ENCODE data around the gene MERTK. TPM values are rescaled to one million over a fixed set of nuclear protein-coding genes. Genes with fewer than 3 reads are reported as not detected.

MERTK gene
- total RNA-seq, 1 donor from 2014 or later = 20.7 TPM

- TF ChIP-seq CTCF (IDR thresholded peaks at IDR 0.05) = no peak
- peaks cover 20% of the 10 kb centered on the region for H3K4me1 ChIP-seq
- ATAC-seq (no peak), DNase-seq (no peak)
- H3K27ac ChIP-seq = no peak overlapping the region
- H3K9me3 ChIP-seq = no peaks in the 10 kb centered on the region
- peaks cover 35% of the 10 kb centered on the region for H3K36me3 ChIP-seq
- intact Hi-C loops (cut with DNase I) = no loop called here
- H3K4me3 ChIP-seq = no peak overlapping the region
- no peaks in the 10 kb centered on the region for H3K27me3 ChIP-seq (ENCODE audit: low read depth)
Measured at GRCh38 chr2:112001942-112002341, 103.5 kb downstream of the MERTK start.

GRCh38 chr2:112003576-112004252 is 105.3 kb downstream of the MERTK start:
- peaks cover 20% of the 10 kb centered on the region for H3K4me1 ChIP-seq
- no peaks in the 10 kb centered on the region for H3K27me3 ChIP-seq (ENCODE audit: low read depth)
- DNase-seq (no peak), ATAC-seq (no peak)
- no peak overlapping the region for H3K4me3 ChIP-seq
- no peak for TF ChIP-seq CTCF (IDR thresholded peaks at IDR 0.05)
- intact Hi-C loops (cut with DNase I) = no loop called here
- H3K27ac ChIP-seq = no peak overlapping the region
- H3K9me3 ChIP-seq = no peaks in the 10 kb centered on the region
- peaks cover 28% of the 10 kb centered on the region for H3K36me3 ChIP-seq

GRCh38 chr2:112004253-112004645 is 105.8 kb downstream of the MERTK start:
- intact Hi-C loops (cut with DNase I) = no loop called here
- Histone ChIP-seq H3K27ac (no peak overlapping the region), H3K27me3 (ENCODE audit: low read depth) (no peaks in the 10 kb centered on the region), H3K36me3 (peaks cover 32% of the 10 kb centered on the region), H3K9me3 (no peaks in the 10 kb centered on the region), H3K4me3 (no peak overlapping the region), H3K4me1 (peaks cover 20% of the 10 kb centered on the region)
- TF ChIP-seq CTCF (IDR thresholded peaks at IDR 0.05) = no peak
- peak; percentile 89 to 91 for ATAC-seq
- peak; percentile 86 for DNase-seq

GRCh38 chr2:112005406-112006075 is 107.1 kb downstream of the MERTK start:
- no peak for TF ChIP-seq CTCF (IDR thresholded peaks at IDR 0.05)
- Histone ChIP-seq H3K4me1 (peaks cover 20% of the 10 kb centered on the region), H3K27me3 (ENCODE audit: low read depth) (no peaks in the 10 kb centered on the region), H3K9me3 (no peaks in the 10 kb centered on the region), H3K36me3 (peaks cover 38% of the 10 kb centered on the region), H3K27ac (no peak overlapping the region), H3K4me3 (no peak overlapping the region)
- ATAC-seq (no peak), DNase-seq (no peak)
- intact Hi-C loops (cut with DNase I) = no loop called here

- H3K4me3 ChIP-seq = no peak overlapping the region
- H3K36me3 ChIP-seq = peaks cover 43% of the 10 kb centered on the region
- TF ChIP-seq CTCF (IDR thresholded peaks at IDR 0.05) = no peak
- peaks cover 16% of the 10 kb centered on the region for H3K4me1 ChIP-seq
- H3K9me3 ChIP-seq = no peaks in the 10 kb centered on the region
- no peaks in the 10 kb centered on the region for H3K27me3 ChIP-seq (ENCODE audit: low read depth)
- H3K27ac ChIP-seq = no peak overlapping the region
- no peak for DNase-seq
- peak; percentile 28 to 56 for ATAC-seq
- intact Hi-C loops (cut with DNase I) = no loop called here
Measured at GRCh38 chr2:112006076-112006410, 107.6 kb downstream of the MERTK start.
